ENCODE data around the gene TBC1D5.
"Not testable (repeated sequence)": the region's sequence is repeated elsewhere in the genome, so short reads cannot be mapped to it uniquely, and the experiment has no call there.

Gene TBC1D5

DNA sequence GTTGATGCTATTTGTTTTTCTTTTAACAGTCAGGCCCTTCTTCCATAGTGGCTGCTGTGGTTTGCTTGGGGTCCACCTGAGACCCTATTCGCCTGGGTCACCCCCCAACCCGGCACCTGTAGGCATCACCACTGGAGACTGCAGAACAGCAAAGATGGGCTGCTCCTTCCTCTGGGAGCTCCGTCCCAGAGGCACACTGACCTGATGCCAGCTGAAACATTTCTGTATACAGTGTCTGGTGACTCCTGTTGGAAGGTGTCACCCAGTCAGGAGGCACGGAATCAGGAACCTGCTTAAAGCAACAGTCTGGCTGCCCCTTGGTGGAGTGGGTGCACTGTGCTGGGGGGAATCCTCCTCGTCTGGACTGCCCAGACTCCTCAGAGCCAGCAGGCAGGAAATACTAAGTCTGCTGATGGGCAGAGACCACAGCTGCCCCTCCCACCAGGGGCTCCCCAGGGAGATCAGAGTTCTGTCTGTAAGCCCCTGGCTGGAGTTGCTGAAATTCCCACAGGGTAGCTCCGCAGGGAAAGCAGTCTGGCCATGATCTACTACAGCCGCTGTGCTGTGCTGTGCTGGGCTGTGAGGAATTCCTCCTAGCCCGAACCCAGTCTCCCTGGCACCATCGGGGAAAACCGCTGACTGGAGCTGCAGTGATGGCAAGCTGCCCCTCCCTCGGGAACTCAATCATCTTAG is 248.2 kb downstream of the TBC1D5 start:
- H3K4me3 ChIP-seq (ENCODE audit: low read depth, low read length), result no peak overlapping the region

DNA sequence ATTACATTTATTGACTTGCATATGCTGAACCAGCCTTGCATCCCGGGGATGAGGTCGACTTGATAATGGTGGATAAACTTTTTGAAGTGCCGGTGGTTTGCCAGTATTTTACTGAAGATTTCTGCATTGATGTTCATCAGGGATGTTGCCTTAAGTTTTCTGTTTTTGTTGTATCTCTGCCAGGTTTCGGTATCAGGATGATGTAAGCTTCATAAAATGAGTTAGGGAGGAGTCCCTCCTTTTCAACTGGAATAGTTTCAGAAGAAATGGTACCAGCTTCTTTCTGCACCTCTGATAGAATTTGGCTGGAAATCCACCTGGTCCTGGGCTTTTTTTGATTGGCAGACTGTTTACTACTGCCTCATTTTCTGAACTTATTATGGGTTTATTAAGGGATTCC is 250.8 kb downstream of the TBC1D5 start:
- H3K4me3 ChIP-seq (ENCODE audit: low read depth, low read length), result no peak overlapping the region

DNA sequence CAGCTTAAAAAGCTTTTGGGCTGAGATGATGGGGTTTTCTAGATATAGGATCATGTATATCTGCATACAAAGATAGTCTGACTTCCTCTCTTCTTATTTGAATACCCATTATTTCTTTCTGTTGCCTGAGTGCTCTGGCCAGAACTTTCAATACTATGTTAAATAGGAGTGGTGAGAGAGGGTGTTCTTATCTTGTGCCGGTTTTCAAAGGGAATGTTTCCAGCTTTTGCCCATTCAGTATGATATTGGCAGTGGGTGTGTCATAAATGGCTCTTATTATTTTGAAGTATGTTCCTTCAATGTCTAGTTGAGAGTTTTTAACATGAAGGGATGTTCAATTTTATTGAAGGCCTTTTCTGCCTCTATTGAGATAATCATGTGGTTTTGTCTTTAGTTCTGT is 251.2 kb downstream of the TBC1D5 start:
- not testable (repeated sequence) for H3K4me3 ChIP-seq (ENCODE audit: low read depth, low read length)

DNA sequence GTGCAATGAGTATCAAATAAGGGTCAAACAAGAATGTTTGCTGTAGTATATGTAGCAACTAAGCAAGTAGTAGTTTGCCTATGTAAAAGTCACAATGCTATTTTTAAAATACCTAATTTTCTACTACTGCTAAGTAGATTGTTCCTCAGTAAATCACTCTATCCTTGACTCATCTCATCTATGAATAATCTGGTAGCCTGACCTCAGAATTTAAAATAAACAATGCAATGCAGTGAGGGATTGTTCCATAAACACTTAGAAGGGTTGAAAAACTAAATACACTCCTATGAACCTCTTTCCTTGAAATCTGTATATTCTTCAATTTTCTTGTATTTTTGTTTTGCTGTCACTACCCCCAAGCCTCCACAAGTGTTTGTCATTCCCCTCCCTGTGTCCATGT is 253.3 kb downstream of the TBC1D5 start:
- H3K4me3 ChIP-seq (ENCODE audit: low read depth, low read length), result no peak overlapping the region

DNA sequence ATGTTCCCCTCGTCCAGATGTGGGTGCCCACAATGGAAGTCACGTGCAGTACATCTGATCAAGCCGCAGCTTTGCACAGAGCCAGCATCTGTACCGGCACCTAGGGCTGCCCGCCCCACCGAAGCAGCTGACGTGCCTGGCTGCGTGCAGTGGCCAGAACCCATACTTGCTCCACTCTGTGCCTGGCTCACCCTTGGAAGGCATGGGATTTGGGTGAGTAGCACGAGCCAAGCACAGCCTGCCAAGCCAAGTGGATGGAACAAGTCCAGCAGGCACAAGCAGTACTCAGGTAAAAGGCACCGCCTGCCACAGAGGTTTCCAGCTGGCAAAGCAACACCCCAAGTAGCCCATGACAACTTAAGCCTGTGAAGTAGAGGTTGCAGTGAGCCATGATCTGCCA is 261.3 kb downstream of the TBC1D5 start:
- H3K4me3 ChIP-seq (ENCODE audit: low read depth, low read length), result no peak overlapping the region

DNA sequence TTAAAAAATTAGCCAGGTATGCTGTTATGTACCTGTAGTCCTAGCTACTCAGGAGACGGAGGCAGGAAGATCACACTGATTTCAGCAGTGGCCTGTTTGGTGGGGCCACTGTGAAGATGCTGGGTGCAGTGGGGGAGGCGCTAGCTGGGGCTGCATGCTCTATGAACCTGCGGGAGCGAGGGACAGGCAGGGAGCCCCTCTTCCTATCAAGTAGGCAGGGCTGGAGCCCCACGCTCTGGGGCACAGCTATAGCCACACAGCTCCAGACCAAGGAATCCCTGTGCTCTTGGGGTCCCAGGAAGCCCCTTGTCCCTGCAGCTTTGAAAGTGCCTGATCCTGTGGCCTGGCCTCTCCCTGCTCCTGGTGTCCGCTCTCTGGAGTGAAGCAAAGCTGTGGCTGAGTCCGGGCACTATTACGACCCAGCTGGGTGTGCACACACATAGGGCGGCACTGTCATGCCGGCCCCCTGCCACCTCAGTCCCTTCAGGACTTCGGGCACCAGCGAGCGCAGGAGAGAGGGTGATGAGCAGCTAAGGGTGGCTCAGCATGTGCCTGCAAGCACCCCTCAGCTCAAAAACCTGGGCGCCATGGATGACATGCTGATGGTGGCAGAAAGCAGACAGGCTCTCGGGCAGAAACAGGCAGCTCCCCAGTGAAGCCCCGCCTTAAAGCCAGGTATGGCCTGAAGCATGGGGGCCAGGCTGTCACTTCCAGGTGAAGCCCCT is 262.6 kb downstream of the TBC1D5 start:
- H3K4me3 ChIP-seq (ENCODE audit: low read depth, low read length), result no peak overlapping the region

DNA sequence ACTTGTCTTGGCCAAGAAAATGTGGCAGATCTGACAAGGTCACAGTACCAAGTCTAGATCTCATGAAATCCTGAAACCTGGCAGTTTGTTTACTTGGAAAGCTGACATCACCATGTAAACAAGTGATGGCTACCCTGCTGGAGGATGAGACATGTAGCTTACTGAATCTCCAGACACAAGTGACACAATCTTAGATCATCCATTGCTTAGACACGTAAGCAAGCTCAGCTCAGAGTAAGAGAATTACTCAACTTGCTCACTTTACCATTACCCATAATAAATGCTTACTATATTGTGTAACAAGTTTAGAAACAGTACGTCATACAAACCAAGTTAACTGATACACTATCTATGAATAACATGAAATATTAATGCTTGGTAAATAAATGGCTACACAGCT is 263.8 kb downstream of the TBC1D5 start:
- no peak overlapping the region for H3K4me3 ChIP-seq (ENCODE audit: low read depth, low read length)

DNA sequence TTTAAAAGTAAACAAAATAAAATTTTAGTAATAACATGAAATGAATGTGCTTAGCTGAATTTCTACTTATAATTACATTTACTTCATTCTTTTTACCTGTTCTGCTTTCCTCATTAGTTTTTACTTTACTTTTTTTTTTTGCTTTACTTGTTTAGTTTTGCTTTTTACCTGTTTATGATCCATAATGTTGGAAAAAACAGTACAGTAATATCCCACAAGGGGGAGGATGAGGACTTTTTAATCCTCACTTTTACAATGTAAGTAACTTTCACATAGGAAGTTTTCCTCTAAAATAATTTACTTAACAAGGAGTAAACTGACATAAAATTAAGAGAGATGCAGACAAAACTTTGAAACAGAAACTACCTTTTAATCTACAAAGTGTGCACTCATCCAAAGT is 268.7 kb downstream of the TBC1D5 start:
- no peak overlapping the region for H3K4me3 ChIP-seq (ENCODE audit: low read depth, low read length)

DNA sequence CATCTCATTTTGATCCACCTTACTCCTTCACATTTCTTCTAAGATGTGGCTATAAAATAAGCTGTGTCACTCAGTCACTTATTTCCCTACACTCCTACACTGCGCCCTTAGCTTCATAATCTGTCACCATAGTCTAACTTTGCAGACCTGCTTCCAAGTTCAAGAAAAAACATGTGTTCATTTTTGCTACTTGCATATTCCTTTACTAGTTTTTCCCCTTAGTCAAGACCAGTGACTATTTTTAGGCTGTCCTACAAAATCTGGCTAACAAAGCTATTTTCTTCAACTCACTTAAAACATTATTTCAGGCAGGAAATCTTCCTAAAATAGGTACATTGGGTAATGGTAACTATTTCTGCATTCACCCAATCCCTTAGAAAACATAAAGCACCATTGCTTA is 272.5 kb downstream of the TBC1D5 start:
- no peak overlapping the region for H3K4me3 ChIP-seq (ENCODE audit: low read depth, low read length)

DNA sequence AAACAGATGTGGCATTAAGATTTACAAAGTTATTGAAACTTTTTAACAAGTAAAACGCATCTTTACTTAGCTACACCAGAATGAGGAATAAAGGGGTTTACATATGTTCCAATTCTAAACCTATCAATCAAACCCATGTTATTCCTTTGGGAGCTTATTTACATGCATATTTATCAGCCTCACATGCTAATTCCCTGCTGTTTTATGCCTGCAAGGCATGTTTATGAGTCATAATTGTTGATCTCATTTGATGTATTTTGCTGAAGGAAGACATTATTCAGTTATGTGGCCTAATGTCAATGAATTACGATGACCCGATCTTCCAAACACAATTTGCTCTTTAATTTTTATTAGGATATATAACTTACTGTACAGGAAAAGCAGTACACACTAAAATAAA is 272.9 kb downstream of the TBC1D5 start:
- H3K4me3 ChIP-seq (ENCODE audit: low read depth, low read length), result no peak overlapping the region

DNA sequence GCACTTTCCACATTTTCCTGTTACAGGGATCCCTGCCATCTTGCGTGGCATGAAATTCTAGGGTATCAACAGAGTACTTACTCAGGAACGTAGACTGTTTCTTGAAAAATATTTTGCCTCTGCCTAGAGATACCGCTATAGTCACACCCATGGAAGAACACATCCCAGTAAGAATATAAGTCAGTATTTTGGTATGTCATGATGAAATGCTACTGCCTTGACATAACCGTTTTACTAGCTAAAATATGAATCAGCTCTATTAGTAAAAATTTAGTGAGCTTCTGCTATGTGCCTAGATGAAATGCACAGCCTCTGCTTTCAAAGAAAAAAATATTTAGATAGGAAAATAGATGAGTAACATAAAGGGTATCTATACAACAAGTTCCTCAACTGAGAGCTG is 276.4 kb downstream of the TBC1D5 start:
- no peak overlapping the region for H3K4me3 ChIP-seq (ENCODE audit: low read depth, low read length)

DNA sequence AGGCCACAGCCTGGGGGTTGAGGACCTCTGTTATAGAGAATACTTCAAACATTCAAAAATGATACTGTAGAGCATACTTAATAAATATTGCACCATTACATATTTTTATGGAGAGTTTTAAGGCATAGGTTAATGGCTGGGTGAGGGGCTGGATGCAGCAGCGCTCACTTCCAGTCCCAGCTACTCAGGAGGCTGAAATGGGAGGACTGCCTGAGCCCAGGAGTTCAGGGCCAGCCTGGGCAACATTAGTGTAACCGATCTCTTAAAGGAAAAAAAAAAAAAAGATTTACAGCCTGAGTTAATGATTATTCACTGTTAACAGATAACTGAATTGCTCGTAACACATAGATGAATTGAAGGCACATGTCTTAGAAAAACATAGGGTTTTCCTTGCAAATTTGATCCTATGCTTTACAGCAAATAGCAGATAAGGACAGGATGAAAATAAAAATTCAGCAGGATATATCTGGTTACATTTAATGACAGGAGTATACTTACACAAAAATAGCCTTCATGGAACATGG is 282.9 kb downstream of the TBC1D5 start:
- H3K4me3 ChIP-seq (ENCODE audit: low read depth, low read length), result no peak overlapping the region

DNA sequence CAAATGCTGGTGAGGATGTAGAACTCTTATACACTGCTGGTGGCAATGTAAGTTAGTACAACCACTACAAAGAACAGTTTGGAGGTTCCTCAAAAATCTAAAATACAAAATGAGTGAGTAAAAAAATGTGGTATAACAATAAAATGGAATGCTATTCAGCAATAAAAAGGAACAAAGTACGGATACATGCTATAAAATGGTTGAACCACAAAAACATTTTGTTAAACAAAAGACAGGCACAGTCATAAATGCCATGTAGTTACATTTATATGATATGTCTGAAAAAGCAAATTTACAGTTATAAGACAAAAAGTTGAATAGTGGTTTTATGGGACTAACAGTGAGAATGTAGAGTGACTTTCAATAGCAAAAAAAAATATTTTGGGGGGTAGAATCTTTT is 285.8 kb downstream of the TBC1D5 start:
- no peak overlapping the region for H3K4me3 ChIP-seq (ENCODE audit: low read depth, low read length)

DNA sequence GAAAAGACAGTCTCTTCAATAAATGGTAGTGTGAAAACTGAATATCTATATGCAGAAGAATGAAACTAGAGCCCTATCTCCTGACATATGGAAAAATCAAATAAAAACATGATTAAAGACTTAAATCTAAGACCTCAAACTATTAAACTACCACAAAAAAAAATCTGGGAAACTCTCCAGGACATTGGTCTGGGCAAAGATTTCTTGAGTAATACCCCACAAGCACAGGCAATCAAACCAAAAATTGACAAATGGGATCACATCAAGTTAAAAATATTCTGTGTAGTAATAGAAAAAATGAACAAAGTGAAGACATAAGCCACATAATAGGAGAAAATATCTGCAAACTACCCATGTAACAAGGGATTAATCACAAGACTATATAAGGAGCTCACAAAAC is 286.4 kb downstream of the TBC1D5 start:
- no peak overlapping the region for H3K4me3 ChIP-seq (ENCODE audit: low read depth, low read length)

DNA sequence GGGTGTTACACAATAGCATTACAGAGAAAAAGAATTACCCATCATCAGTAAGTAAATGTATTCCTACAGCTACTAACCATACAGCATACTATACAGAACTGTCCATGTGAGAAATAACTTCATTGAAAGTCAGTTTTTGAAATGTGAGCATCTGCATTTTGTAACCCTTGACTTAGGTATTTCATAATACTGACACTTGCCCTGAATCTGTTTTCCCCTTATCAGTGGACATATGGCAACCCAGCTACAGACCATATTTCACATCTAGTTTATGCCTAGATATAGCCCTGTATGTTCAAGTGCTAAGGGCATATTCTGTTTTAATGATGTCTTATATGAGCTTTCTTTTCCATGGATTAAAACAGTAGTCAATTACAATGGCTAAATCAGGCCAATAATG is 297.6 kb downstream of the TBC1D5 start:
- no peak overlapping the region for H3K4me3 ChIP-seq (ENCODE audit: low read depth, low read length)

DNA sequence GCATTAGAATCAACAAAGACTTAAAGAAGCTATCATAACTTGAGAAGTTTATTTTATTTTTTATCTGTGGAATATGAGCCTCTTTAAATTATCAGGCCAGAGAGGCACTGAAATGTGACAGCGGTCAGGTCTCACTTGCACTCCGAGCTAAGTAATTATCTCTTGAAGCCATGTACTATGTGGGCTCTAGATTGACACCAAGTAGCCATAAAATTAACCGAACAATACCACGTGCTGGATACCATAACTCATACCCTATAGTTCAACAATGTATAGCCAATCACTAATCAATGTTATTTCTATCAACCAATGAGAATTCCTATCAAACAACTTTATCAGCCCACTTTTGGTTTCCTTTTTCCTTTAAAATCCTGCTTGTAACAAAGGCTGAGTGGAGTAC is 299.3 kb downstream of the TBC1D5 start:
- H3K4me3 ChIP-seq (ENCODE audit: low read depth, low read length), result no peak overlapping the region

DNA sequence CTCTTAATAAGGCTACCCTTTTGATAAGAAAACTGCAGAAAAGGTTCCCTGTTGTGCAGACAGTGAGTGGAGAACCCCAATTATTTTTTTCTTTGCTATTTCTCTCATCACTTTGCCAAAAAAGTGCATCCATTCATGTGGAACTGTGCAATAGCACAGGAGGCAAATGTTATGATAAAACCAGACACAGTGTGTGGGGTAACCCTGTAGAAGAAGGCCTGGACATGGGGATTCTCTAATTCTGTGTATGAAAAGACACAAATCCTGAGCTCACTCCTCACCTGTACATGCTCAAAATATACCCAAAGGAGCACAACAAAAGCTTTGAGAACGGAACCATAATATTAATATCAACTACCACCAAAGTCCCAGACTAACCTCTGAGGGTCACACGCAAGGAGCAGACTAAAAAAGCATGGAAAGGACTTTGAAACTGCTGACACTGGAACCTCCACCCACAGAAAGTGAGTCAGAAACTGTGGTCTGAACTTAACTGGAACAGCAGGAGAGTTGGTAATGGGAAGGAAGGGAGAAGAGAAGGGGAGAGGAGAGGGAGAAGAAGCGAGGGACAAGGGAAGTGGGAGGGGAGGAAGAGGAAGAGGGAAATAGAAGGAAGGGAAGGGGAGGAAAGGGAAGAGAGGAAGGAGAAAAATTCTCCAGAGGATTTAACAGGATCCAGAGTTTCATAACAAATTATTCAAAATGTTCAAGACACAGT is 299.9 kb downstream of the TBC1D5 start:
- no peak overlapping the region for H3K4me3 ChIP-seq (ENCODE audit: low read depth, low read length)

DNA sequence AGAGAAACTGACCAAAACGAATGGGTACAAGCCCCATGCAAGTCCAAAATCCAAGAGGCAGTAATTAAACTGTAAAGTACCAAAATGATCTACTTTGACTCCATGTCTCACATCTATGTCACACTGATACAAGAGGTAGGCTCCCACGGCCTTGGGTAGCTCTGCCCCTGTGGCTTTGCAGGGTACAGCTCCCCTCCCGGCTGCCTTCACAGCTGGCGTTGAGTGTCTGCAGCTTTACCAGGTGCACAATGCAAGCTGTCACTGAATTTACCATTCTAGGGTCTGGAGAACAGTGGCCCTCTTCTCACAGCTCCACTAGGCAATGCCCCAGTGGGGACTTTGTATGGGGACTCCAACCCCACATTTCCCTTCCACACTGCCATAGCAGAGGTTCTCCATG is 308.6 kb downstream of the TBC1D5 start:
- no peak overlapping the region for H3K4me3 ChIP-seq (ENCODE audit: low read depth, low read length)

DNA sequence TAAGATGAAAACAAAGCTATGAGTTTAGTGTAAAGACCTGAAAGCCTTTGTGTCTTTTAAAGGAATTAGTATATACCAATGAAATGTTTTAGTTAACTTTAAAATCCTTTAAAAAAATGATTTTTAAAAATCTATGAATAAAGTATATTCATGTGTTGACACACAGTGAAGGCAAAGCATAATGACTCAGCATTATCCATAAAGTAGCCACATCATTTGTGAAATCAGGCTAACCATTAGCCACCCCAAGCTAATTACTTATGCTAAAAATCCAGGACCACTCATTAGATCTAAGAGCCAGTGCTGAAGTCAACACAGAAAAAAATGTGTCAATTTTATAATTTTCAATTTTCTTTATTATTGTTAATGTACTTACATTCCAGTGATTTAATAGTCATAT is 310.2 kb downstream of the TBC1D5 start:
- H3K4me3 ChIP-seq (ENCODE audit: low read depth, low read length), result no peak overlapping the region

DNA sequence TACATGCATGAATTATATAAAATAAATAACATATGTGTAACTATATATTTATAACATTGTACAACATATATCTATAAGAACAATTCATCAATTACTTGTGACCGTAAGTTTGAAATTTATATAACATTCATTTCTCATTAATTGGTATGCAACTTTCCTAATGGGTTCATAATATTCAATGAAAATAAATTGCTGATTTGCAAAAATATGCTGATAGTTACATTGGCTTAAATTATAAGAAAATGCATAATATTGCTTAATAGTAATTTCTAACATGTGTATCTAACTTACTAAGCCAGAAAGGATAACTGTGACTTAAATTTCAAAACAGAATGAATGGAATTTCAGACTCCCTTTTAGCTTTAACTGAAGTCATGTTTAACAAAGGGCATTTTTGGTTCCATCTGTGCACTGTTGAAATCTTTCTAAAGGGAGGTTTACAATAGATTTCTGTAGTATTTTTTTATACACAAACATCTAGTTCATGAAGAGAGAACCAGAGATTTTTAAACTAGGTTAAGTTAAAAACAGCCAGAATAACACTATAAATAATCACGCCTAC is 310.9 kb downstream of the TBC1D5 start:
- no peak overlapping the region for H3K4me3 ChIP-seq (ENCODE audit: low read depth, low read length)

DNA sequence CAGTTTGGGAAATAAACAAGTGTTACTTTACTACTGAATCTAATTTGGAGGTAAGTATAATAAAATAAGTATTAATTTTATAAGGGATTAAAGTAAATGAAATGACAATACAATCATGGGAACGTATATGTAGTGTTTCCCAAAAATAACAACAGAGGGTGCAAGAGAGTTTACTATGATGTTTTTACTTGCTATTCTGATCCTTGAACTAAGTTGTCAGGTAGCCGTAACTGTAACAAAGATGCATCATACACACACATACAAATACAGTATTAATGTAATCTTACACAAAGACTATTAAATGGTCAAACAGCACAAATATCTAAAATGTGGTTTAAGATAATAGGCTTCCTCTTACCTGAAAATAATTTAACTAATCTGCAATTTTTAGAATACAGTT is 311.4 kb downstream of the TBC1D5 start:
- H3K4me3 ChIP-seq (ENCODE audit: low read depth, low read length), result no peak overlapping the region

DNA sequence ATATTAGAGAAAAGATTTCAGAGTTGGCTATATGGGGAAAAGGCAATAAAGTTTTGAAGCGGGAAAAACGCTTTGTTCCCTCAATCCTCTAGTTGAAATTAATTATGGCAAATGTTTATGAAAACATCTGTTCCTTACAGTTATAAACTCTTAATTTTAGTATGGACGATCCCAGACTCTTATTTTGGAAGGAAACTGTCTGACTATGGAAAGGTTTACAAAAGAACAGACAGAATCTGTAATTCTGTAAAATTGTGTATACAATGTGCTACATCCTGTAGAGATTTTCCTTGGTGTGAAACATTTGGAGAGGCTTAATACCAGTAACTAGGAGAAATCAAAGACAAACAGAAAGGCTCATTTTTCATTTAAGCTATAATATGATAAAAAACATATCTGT is 311.8 kb downstream of the TBC1D5 start:
- H3K4me3 ChIP-seq (ENCODE audit: low read depth, low read length), result no peak overlapping the region
